HS-5 (cell line): Measurements from ENCODE around the gene LYST.
"Not testable (repeated sequence)": the region's sequence is repeated elsewhere in the genome, so short reads cannot be mapped to it uniquely, and the experiment has no call there.

Source experiments
- DNase-seq: peaks from one replicate; pipeline ENCODE4 v3.0.0-alpha.2; 2012; ENCODE audit warnings: low read depth

LYST gene

DNA sequence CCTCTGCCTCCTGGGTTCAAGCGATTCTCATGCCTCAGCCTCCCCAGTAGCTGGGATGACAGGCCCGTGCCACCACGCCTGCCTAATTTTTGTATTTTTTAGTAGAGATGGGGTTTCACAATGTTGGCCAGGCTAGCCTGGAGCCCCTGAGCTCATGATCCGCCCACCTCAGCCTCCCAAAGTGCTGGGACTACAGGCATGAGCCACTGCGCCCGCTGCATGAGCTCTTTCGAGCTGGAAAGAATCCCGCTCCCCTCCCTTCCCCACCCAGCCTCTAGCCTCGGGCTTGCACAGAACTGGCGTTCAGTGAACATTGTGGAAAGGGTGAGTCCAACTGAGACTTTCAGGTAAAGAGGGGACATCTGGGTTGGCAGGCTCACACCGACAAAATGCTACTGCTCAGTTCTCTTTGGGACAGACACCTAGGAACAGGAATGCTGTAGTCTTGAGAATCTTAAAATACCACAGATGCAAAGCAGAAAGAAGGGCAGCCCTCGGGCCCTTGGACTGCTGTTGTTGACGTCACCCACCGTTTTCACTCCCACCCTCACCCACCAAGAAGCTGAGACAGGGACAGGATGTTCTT, 207.4 kb downstream of the LYST start:
- no peak for DNase-seq

DNA sequence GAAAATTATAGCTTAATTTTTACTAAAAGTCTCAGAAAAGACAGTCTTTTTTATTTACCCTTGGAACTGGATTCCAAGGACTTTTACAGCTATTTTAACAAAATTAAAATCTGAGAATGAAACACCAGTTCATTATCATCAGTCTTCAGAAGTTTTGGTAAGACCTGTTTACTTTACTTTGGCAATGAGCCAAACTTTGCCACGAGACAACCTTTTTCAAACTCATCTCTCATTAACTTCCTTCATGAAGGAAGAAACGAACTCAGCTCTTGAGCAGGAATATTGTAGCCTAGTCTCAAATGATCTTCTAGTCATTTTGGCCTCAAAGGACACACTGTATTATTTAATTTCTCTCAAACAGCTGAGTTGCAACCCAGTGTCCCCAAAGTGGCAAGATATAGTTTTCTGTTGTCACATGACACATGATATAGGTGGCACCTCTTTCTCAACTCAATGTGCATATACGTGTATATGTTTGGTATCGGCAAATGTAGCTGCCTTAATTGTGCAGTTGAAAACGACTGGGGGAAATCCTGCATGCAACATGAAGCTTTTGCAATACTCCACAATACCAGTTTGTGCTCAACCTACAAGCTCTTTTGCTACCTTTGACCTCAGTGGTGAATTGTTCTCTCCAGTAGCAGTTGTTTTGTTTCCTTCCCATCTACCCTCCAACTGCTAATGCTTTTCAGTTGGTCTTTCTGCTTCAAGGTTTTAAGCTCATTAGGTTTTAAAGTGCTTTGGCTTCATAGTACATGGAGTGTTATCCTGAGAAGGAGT, 208.8 kb downstream of the LYST start:
- DNase-seq, result no peak

DNA sequence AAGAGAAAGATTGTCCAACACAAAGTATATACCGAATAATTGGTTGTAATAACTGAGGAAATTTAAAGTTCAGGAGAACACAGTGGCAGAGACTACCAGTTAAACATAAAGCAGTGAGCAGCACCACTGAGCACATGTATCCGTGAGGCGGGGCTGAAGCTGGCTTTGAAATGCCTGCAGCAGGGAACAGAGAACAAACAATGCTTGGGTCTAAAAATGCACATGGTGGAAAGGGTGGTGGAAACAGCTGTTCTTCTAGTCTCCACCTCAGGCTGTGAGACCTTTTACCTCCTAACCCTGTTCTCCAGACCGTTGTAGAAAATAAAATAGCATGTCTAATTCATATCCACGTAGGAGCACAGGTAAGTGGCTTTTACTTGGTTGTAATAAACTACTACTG, 209.4 kb downstream of the LYST start:
- no peak for DNase-seq

DNA sequence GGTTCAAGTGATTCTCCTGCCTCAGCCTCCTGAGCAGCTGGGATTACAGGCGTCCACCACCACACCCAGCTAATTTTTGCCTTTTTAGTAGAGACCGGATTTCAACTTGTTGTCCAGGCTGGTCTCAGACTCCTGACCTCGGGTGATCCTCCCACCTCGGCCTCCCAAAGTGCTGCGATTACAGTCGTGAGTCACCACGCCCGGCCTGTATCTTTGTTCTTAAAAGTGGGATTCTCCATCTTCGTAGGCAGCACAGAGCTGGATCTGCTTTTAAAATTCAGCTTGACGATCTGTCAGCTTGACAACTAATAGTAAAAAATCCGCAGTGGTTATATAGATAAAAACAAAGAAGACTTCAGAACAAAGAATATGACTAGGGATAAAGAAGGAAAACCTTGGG, 214.3 kb downstream of the LYST start:
- no peak for DNase-seq

DNA sequence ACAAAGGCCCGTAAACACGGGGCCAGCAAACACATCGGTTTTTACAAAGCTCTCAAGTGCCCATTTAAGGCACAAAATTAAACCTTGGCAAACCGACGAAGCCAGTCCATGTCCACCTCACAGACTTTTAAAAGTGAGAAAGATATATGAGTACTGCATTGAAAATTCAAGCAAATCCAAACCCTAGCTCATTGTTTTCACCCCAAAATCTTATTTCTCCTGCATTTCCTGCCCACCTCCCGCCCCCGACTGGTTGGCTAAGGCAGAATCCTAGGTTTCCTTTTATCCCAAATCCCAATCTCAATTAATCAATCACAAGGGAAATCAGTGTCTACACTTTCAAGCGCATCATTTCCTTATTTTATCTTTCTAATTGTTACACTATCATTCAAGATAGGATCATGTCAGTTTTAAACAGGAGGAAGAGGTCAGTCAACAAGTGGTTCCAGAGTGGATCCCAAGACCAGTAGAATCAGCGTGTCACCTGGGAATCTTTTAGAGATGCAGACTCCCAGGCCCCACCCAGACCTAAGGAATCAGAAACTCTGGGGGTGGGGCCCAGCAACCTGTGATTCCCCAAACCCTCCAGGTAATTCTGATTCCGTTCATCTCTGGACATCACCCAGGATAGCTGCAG, 215.4 kb downstream of the LYST start:
- DNase-seq, result no peak

DNA sequence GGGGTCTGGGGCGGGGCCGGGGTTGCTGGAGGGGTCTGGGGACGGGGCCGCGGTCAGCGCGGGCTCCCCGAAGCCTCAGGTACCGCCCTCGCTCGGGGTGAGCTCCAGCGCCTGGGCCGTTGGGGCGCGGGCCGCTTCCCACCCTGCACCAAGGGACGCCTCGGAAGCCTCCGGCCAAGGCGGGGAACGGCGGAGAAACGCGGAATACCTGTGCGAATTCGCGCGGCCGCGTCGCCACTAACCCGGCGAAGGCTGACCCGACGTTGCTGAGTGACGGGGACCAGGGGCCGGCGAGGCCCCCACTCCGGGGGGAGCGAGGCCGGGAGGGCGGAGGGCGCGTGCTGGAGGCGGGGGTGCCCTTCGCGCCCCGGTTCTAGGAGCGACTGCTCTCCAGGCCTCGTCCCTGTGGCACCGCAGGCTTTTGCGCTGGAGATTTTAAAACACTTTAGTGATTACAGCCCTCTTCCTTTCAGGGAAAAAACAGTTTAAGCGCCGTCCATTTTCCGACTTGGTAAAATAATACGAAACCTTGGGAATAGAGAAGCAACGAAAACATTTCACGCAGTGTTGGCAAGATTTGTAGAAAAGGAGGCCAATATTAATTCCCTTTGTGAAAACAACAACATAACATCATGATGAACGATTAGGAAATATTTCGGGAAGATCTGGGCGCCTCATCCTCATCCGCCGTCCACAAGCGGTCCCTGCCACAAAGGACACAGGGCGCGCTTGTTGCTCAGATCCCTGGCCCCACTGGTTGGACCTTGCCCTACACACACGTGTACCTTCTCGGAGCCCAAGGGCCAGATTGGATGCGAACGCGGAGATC, 216.2 kb downstream of the LYST start:
- no peak for DNase-seq

DNA sequence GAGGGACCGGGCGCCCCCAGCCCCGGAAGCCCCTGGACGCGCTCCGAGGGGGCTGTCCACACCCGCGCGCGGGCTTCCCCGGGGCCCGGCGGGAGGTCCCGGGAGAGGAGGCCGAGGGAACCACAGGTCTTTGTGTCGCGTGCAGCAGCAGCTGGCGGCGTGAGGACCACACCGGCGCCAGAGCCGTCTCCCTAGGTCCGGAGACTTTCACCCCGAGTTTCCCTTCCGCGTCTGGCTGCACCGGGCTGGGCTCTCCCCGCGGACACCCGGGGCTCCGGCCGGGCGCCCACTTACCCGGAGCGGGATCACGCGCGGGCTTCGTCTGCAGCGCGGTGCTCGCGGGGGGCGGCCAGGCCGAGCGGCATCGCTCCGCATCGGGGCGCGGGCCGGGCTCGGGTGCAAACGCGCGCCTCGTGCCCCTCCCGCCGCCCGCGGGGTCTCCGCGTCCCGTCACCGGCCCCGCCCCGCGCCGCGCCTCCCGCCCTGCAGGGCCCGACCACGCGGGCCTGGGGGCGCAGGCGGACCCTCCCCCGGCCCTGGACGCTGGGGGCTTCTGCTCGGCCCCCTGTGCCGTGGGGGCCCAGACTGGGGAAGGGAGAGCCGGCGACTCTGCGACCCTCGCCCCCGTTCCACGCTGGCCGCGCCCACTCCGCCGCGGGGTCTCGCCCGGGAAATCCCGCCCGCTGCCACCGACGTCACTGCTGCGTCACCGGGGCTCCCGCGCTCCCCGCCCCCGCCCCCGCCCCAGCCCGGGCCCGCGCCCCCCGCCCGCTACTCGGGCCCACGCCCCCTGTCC, 217.1 kb downstream of the LYST start, which contains the start of gene GNG4:
TSS of gene GNG4 (minus strand) at position 417 of the 796 bp plus-strand sequence. CDS start 65,946 bp downstream, outside the sequence.
- no peak for DNase-seq

DNA sequence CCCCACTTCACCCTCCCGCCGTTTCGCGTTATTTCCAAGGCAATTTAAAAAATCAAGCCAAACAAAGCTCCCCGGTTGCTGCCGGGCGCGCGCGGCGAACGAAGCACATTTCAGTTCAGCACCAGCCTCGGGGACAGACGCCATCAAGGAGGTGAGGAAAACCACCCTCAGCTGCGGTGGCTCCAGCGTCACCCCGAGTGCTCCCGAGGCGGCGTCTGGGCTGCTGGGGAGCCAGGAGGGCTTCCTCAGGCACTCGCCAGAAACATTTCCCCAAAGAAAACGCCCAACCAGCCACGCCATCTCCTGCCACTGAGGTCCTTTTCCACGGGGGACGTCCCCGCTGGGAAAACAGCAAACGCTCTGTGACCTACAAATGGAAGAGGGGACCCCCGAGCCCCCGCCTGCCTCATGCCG, 217.7 kb downstream of the LYST start:
- peak; percentile 4 for DNase-seq

DNA sequence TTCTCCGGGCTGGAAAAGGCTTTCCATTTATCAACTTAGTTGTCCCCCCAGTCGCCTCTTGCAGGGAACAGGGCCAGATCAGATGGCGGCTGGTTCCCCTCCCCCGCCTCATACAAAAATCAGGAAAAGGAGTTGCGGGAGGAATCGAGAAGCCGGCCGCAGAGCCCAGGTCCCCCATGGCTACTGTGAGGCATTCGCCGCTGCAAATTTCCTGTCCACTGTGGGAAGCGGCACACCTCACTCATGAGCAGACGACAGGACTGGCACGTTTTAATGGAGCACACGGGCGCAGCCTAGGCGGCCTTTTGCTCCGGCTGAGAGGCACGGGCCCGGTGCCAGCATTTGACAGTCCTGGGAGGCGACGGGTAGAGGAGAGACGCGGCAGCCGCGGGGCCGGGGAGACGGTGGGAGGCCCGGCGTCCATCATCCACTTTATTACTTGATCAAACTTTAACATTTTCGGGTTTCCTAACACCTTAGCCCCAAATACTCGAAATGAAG, 218.2 kb downstream of the LYST start:
- DNase-seq, result no peak

DNA sequence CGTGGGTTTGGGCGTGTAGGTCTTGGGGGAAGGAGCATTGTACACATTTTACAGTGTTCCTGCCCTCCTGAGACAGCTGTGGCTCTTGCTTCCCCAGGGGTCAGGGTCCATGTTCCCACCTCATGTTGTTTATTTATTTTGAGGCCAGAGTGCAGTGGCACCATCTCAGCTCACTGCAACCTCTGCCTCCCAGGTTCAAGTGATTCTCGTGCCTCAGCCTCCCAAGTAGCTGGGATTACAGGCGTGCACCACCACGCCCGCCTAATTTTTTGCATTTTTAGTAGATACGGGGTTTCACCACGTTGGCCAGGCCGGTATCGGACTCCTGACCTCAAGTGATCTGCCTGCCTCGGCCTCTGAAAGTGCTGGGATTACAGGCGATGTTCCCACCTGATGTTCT, 219.2 kb downstream of the LYST start:
- DNase-seq, result not testable (repeated sequence)

DNA sequence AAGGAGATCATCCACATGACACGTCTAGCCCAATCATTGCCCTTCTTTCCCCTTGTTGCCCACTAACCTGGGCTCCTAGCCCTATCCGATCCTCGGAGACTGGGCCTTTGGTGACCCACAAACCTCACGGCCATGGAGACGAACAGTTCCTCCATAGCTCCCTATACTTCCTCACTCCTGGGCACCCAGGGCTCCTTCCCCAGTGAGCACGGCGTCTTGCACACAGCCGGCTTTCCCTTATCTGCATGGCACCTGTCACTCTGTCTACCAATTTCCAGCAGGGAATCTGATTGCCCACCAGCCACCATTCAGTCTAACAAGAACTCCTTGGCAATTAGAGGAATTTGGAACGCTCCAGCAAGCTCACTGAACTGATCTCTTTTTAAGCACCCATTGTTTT, 220.2 kb downstream of the LYST start:
- no peak for DNase-seq

DNA sequence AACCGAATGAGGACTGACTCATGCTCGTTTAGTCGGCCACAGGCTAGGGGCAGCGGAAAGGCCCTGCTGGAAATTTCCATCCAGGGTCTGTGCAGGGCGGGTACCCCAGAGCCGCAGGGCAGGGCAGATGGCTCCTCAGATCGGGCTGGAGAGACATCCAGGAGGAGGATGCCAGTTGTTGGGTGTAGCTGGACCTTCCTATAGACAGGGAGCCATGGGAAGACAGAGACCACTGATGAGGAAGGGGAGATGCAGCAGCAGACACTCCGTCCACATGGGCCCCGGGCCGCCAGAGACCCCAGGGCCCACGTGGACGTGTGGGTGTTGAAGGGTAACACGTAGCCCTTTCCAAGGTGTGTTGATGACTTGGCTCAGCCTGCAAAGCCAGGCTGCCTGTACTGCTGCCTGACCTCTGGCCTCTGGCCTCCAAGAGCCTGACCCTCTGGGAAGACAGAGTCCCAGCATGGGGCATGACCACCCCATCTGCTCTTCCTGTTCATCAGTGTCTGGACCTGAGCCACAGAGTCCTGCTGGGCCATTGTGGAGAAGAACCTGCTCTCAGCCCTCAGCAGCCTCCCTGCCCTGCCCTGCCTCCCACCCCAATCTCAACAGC, 221.9 kb downstream of the LYST start:
- no peak for DNase-seq

DNA sequence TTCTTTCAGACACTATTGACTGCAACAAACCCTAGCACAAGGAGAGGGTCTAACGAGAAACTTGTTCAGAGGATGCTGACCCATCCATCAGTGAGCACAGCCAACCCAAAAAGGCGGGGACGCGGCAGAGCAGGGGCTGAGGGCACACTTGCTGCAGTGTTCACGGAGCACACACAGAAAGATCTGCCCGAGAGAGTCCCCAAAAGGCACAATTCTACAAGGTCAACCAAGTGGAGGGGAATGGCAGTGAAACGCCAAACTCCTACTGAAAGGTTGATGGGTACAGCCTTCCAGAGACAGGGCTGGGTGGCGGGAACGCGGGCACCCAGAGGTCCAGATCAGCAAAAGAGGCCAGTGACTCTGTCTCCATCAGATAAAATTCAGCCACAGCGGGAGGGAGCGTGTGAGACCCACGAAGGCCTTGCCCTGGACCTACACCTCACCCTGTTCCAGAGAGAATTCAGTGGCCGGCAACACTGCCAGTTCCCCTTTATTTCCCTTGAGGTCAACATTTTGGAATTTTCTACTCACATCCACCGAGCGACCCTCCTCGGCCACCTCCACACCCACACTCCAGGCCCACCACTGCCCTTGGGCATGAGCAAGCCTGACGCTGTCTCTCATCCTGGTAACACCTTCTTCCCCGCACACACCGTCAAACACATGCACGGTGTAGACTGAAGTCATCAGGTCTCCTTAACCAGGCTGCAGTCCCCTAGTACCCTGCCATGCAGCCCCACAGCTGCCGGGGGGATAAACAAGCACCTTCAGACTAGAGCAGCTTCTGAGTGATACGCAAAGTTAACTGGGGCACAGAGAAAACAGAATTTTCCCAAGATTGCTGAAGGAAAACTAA, 222.6 kb downstream of the LYST start:
- DNase-seq, result no peak

DNA sequence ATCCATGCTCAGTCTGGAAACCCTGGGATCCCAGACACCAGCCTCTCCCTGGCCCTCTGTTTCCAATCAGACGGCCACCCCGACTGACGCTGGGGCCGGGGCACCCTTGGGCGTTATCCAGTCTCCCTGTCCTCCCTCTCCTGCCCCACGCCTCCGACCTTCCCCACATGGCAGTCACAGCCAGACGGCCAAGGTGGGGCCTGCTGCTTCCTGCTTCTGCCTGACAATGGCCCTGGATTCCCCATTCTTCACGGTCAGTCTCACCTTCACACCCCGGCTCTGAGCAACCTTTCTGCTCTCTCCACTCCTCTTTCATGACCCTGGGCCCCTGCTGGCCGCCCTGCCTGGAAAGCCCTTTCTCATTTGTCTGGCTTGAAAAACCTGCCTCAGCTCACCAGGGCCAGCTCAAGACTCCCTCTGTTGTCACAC, 223.7 kb downstream of the LYST start:
- DNase-seq, result no peak

DNA sequence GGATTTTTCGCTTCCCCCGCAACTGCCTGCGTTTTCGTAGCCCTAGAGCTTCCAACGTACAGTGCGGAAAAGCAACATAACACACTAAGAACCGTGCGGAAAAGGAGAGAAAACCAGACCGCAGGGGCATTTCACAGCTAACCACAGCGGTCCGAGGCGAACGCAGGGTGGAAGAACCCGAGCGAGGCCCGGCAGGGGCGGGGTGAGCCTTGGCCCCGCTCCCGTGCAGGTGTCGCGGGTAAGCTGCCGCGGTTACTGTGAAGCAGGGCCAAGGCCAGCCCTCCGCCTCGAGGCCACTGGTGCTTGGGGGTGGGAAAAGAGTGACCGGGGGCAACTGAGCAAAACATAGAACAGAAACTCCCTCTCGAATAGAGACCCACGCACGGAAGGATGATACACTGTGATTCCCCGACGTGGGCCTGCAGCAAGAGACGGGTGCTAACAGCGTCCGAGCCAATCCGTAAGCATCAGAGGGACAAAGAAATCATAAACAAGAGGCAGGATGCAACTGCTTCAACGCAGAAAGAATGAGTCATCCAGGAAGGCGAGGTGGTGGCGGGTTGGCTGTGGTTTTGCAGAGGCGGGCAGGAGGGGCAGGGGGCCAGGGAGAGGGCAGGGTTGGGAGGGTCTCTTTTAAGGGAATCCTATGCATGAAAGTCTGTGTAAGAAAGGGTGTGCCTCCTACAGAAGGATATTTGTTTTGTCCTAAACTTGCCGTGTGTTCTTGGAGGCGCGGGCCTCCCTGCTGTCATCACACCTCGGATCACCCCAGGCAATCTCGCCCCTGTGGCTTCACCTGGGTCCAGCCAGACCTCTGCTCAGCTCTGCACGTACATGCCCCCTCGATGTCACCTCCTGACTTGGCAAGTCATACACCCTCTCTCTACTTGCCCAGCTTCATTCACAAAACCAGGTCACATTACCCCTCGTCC, 224.4 kb downstream of the LYST start:
- DNase-seq, result no peak

DNA sequence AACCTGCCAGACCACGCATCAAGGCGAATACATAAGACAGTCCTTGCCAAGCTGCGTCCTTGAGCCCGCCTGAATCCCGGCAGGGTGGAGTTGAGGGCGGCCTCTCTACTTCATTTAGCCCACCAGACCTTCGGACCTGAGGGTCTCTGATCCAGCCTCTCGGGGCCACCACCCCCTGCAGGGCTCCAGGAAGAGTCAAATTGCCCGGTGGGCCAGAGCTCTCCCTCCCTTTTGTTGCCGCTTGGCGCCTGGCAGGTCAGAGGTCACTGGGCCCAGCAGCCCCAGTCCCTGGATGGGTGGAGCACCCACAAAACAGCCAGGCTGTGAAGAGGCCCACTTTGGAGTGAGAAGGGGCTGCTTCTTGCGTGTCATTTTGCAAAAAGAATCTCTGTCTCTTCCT, 226.1 kb downstream of the LYST start:
- DNase-seq, result no peak

DNA sequence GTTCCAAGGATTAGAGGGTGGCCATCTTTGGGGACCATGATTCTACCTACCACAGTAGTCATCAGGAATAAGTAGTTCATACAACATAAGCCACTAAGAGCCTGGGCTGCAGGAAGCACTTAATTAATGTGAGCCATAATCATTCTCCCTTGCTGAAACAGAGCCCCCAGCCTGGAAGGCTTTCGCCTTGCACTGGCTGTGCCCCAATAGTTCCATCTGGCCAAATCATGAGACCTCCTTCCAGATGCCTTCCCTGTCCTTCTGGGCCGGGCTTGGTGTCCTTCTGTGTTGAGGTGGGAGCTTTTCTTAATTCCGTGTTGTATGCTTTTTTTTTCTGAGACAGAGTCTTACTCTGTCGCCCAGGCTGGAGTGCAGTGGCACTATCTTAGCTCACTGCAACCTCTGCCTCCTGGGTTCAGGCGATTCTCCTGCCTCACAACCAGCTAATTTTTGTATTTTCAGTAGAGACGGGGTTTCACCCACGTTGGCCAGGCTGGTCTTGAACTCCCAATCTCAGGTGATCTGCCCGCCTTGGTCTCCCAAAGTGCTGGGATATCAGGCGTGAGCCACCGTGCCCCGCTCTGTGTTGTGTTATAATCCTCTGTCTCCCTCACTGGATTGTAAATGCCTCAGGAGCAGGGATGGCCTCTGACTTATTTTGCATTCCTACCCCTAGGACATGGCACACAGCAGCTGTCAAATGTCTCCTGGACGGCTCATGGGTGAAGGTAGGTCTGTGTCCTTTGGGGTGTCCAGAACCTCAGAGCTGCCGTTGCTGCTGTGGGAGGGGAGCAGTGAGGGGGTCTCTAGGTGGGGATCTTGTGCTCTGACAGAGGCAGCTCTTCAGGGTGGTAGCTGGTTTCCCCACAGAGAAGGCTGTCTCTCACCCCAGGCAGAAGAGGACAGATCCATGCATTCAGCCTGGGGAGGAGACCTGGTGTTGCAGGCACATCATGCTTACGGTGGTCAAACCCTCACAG, 227.2 kb downstream of the LYST start:
- no peak for DNase-seq

DNA sequence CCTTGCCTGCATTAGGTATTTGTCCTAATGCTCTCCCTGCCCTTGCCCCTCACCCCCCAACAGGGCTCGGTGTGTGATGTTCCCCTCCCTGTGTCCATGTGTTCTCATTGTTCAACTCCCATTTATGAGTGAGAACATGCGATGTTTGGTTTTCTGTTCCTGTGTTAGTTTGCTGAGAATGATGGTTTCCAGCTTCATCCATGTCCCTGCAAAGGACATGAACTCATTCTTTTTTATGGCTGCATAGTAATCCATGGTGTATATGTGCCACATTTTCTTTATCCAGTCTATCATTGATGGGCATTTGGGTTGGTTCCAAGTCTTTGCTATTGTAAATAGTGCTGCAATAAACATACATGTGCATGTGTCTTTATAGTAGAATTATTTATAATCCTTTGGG, 228.1 kb downstream of the LYST start:
- not testable (repeated sequence) for DNase-seq
